Keratinocyte (primary cell): ENCODE results near the gene KRT4.

ENCODE experiments used
- EZH2 ChIP-seq: IDR thresholded peaks from one replicate; pipeline ENCODE4 v1.6.1; 2012; ENCODE audit warnings: inconsistent platforms, mild to moderate bottlenecking, low read length, moderate library complexity
- TF ChIP-seq, protein P1 (sequence below), 3 experiments: IDR thresholded peaks in 1 of 3; conservative IDR thresholded peaks in 1 of 3; optimal IDR thresholded peaks in 1 of 3; 2 replicates in 2 of 3; 3 replicates in 1 of 3; pipeline versions ENCODE3 to v1.5.1; 2011; ENCODE audit warnings: low read length in 3 of 3, mild to moderate bottlenecking in 3 of 3, moderate library complexity in 2 of 3, control low read depth in 1 of 3, inconsistent platforms in 1 of 3; ENCODE audit not compliant: insufficient read depth in 2 of 3; ENCODE audit errors: extremely low read depth in 1 of 3

DNA sequence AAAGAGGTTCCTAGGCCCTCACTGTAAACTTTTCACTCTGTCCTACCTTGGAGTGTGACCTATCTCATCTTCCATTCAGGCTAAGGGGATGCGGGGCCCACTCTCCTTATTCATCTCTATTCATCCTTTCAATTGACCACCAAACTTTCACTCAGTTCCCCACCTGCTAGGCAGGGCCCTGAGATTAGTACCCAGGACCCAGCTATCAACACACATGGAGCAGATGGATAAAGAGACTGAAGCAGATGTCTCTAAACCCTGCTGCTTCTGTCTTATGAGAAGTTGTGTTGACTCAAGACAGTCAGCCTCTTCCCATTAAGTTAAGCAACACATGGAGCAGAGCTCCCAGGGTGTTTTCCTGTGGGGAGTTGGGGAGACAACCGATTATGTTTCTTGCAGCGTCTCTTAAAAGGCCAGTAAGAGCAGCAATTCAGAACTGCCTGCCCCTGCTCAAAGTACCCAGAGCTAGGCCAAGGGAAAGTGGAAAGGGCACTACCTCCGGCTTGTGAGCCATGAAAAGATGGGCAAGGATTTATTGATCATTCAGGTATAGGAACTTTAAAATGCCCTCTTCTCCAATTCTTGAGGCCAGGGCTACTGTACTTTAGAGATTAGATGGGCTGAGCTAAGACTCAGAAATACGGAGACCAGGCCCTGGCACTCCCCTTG is 47.4 kb downstream of the KRT4 start:
- TF ChIP-seq, protein P1, sequence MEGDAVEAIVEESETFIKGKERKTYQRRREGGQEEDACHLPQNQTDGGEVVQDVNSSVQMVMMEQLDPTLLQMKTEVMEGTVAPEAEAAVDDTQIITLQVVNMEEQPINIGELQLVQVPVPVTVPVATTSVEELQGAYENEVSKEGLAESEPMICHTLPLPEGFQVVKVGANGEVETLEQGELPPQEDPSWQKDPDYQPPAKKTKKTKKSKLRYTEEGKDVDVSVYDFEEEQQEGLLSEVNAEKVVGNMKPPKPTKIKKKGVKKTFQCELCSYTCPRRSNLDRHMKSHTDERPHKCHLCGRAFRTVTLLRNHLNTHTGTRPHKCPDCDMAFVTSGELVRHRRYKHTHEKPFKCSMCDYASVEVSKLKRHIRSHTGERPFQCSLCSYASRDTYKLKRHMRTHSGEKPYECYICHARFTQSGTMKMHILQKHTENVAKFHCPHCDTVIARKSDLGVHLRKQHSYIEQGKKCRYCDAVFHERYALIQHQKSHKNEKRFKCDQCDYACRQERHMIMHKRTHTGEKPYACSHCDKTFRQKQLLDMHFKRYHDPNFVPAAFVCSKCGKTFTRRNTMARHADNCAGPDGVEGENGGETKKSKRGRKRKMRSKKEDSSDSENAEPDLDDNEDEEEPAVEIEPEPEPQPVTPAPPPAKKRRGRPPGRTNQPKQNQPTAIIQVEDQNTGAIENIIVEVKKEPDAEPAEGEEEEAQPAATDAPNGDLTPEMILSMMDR (optimal IDR thresholded peaks at IDR 0.05 in 1 of 3, IDR thresholded peaks at IDR 0.05 in 1 of 3, conservative IDR thresholded peaks at IDR 0.05 in 1 of 3; ENCODE audit: extremely low read depth in 1 of 3, insufficient read depth in 2 of 3, low read length in 3 of 3): no peak
- TF ChIP-seq EZH2: no peak
